ENCODE data around the gene DIP2C.
"Not testable (repeated sequence)": the region's sequence is repeated elsewhere in the genome, so short reads cannot be mapped to it uniquely, and the experiment has no call there.

DIP2C gene

GRCh38 chr10:529468-530230 lies 159.8 kb downstream of the DIP2C start:
- DNase-seq, result no peak

GRCh38 chr10:528173-529165 lies 161.0 kb downstream of the DIP2C start:
- no peak for DNase-seq

GRCh38 chr10:527416-527815 lies 162.1 kb downstream of the DIP2C start:
- DNase-seq, result no peak

GRCh38 chr10:526651-527312 lies 162.7 kb downstream of the DIP2C start:
- no peak for DNase-seq

- DNase-seq, result no peak
Measured at GRCh38 chr10:525565-526315, 163.7 kb downstream of the DIP2C start.

DNA sequence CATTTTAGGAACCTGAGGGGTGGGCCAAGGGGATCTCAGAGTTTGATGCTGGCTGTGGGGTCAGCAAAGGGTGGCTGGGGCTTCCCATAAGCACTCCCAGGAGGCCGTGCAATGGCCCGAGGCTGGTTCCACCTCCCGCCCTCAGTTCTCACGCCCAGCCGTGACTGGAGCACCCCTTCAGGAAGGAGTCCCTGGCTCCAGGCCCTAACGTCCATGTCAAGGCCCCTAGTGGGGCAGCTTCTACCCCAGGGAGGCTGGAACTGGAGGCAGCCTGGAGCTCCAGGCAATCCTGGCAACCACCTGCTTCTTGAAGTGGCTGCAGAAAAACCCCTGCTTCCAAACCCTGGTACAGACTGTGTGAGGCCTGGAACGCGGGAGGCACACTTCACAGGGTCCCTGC lies 165.5 kb downstream of the DIP2C start:
- no peak for DNase-seq

- DNase-seq, result no peak
Measured at GRCh38 chr10:522350-522749, 167.1 kb downstream of the DIP2C start.

GRCh38 chr10:521261-522250 lies 167.9 kb downstream of the DIP2C start:
- no peak for DNase-seq

DNA sequence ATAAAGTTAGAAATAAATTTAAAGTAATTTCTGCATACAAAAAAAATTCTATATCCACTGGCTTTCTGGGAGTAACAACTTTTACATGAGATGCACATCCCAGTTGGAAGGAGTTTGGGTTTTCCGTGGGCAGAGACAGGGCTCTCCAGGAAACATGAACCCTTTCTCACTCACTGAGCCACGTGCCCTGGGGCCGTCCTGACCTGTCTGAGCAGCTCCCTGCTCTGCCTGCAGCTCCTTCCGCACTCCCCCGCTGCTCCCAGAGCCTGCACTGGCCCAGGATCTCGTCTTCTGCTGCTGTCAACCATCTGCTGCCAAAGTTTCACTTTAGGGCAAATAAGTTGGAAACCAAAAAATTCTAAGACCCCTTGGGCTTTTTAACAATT lies 169.1 kb downstream of the DIP2C start:
- no peak for DNase-seq

DNA sequence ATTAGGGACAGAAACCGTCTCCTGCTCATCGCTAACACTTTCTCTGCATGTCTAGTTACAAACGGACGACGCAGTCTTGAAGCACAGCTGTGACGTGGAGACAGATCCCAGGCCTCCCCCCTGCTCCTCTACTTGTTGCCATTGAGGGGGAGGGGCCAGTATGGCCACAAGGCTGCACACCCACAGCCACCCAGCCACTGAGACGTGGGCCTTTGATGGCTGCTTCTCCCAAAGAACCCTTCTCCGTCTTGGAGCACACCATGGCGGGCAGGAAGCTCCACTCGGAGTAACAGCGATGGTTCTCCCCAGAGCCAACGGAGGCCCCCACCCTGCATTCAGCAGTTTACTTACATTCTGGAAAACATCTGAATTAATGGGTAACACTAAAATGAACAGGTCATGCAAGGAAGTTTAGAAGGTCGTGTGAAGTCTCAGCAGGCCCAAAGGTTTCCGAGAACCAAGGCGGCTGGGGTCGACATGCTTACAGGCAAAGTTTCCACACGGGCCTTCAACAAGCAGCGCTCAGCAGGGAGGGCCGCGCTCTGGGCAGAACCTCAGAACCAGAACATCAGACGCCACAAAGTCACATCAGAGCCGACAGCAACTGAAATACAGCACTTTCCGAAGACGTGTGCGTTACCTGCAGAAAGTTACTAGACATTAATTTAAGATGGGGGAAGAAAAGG lies 169.6 kb downstream of the DIP2C start:
- DNase-seq, result no peak

GRCh38 chr10:519055-519715 lies 170.3 kb downstream of the DIP2C start:
- no peak for DNase-seq

DNA sequence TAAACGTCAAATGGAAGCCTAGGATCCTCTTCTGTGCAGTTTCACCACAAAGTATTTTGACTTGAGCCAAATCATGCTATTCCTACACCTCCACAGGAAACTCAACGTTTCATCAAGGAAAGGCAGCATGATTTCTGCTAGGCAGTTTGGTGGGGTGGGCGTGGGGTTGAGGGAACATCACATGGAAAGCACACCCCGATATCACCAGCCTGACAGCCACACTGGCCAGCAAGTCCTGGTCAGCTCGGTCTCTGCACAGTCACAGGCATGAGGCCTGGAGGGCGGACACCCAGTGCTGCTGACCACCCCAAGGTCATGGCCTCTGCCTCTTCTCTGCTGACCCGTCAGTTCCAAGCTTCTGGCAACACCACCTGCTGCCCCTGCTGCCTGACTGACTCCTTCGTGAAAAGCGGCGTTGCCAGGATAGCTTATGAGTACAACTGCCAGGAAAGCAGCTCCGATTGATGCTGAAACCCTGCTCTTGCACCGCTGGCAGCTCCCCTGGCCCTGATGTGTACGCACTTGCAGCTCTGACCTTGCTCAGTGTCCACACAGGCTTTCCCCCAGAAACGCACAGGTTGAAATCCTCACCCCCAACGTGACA lies 171.5 kb downstream of the DIP2C start:
- DNase-seq, result no peak

- no peak for DNase-seq
Measured at GRCh38 chr10:517241-517830, 172.1 kb downstream of the DIP2C start.

- no peak for DNase-seq
Measured at GRCh38 chr10:516764-517163, 172.7 kb downstream of the DIP2C start.

DNA sequence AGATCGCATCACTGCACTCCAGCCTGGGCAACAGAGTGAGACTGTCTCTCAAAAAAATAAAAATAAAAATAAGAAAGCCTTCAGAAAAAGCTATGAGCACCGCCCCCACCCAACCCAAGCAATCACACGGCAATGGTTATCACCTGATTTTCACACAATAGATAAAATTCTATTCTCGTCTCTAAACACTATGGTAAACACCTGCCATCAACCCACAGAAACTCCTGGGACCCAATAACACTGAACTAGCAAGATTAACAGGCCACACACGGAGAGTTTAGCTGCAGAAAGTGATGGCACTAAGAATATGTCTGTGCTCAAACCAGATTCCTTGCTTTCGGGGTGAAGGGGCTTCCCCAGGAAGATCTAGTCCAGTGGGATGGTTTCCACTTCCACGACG lies 173.8 kb downstream of the DIP2C start:
- no peak for DNase-seq

GRCh38 chr10:514137-514671 lies 175.3 kb downstream of the DIP2C start:
- DNase-seq, result no peak

- no peak for DNase-seq
Measured at GRCh38 chr10:513393-513792, 176.1 kb downstream of the DIP2C start.

- not testable (repeated sequence) for DNase-seq
Measured at GRCh38 chr10:512661-513060, 176.8 kb downstream of the DIP2C start.

DNA sequence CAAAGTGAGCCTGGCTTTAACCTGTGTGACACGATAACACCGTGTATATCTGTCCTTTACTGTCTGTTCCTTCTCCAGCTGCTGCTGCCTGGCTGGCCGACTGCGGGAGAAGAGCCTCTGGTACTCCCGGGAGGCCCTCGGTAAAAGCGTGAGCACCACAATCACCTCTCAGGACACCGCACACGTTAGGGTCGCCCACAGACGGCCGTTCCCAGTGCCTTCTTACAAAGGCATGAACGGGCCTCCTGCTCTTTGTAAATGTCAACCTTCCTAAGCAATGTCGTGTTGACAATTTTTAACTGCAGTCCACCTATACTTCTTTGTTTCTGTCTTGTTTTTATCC lies 177.6 kb downstream of the DIP2C start:
- no peak for DNase-seq

Data from suppressor macrophage (primary cell).